GM12878 (cell line): ENCODE data around the gene MRPL42. TPM values are rescaled to one million over a fixed set of nuclear protein-coding genes. Genes with fewer than 3 reads are reported as not detected.

Experiments
- ATAC-seq: fragments of 200-7000 bp; cut with Tn5 transposase; 3 replicates; pipeline ENCODE4 v1.9.1; 2020; ENCODE audit warnings: mild to moderate bottlenecking, moderate library complexity
- BruUV-seq: library from RNA; stranded (reverse); fragments of 400-500 nt; replicated peaks from 2 replicates; lab custom pipeline; 2021; lab: Mats Ljungman, UMichigan
- CTCF ChIA-PET: fragments of 300-600 bp; sonication (Branson Sonifier 250); formaldehyde crosslinking; extraction: SDS; loops from one replicate; lab custom pipeline; 2021; ENCODE audit warnings: inconsistent platforms; lab: Yijun Ruan, JAX
- POLR2A ChIA-PET: fragments of 350-600 bp; formaldehyde crosslinking; extraction: SDS; loops from one replicate; lab custom pipeline; 2021; ENCODE audit warnings: inconsistent platforms; lab: Charles Lee
- RAD21 ChIA-PET: fragments of 300-600 bp; sonication (Branson Sonifier 250); formaldehyde crosslinking; loops from one replicate; lab custom pipeline; 2023; ENCODE audit warnings: antibody characterized with exemption; ENCODE audit not compliant: unreplicated experiment; lab: Charles Lee
- SMC1A ChIA-PET: fragments of 300-600 bp; sonication (Branson Sonifier 250); formaldehyde crosslinking; loops from one replicate; lab custom pipeline; 2023; ENCODE audit not compliant: unreplicated experiment, uncharacterized antibody; lab: Charles Lee
- DNase-seq: peaks from one replicate; pipeline ENCODE4 v3.0.0-alpha.2; 2011; ENCODE audit warnings: low read depth, low spot score
- FAIRE-seq: peaks from 3 replicates; lab custom pipeline; 2011; peaks lifted over from hg19 to GRCh38; lab: Jason Lieb, UNC
- H2AFZ ChIP-seq: 2 replicates; pipeline ENCODE4 v1.6.0; 2011; ENCODE audit warnings: low read depth, low read length, control low read depth; ENCODE audit not compliant: control insufficient read depth
- H3K27ac ChIP-seq: 2 replicates; pipeline ENCODE4 v1.5.1; 2011; ENCODE audit warnings: control low read depth; ENCODE audit not compliant: control insufficient read depth, insufficient read depth
- H3K27me3 ChIP-seq, 2 experiments: replicated peaks in 1 of 2; 2 replicates each; pipeline versions ENCODE4 v1.6.0 to v1.6.1; 2011; ENCODE audit warnings: low read length in 1 of 2; ENCODE audit not compliant: control insufficient read depth in 2 of 2, insufficient read depth in 2 of 2
- H3K36me3 ChIP-seq, 2 experiments: 2 replicates each; pipeline ENCODE4 v1.5.1; 2011; ENCODE audit warnings: low read length in 1 of 2; ENCODE audit not compliant: control insufficient read depth in 2 of 2, insufficient read depth in 2 of 2
- H3K4me1 ChIP-seq: 2 replicates; pipeline ENCODE4 v1.6.1; 2011; ENCODE audit warnings: mild to moderate bottlenecking, low read length, moderate library complexity, mixed read lengths; ENCODE audit not compliant: control insufficient read depth, insufficient read depth
- H3K4me2 ChIP-seq: 2 replicates; pipeline ENCODE4 v1.6.0; 2011; ENCODE audit warnings: control low read depth; ENCODE audit not compliant: control insufficient read depth, insufficient read depth
- H3K4me3 ChIP-seq: fragments of 200-600 bp; sonication (generic); 2 replicates; pipeline ENCODE4 v1.5.1; 2016
- H3K79me2 ChIP-seq: 2 replicates; pipeline ENCODE4 v1.6.0; 2011; ENCODE audit warnings: low read length; ENCODE audit not compliant: control insufficient read depth, insufficient read depth
- H3K9ac ChIP-seq: 2 replicates; pipeline ENCODE4 v1.8.0; 2011; ENCODE audit warnings: low read length, control low read depth, mixed read lengths; ENCODE audit not compliant: control insufficient read depth, insufficient read depth
- H3K9me3 ChIP-seq: replicated peaks from 3 replicates; pipeline ENCODE4 v1.5.1; 2011; ENCODE audit warnings: mild to moderate bottlenecking, low read length; ENCODE audit not compliant: control insufficient read depth, insufficient read depth
- H4K20me1 ChIP-seq: 2 replicates; pipeline ENCODE4 v1.6.0; 2011; ENCODE audit not compliant: control insufficient read depth, insufficient read depth
- E2F8 ChIP-seq: fragments of 450-650 bp; IDR thresholded peaks from 2 replicates; pipeline ENCODE4 v1.6.1; 2018; ENCODE audit warnings: mild to moderate bottlenecking, low read depth, moderate library complexity; ENCODE audit not compliant: partially characterized antibody
- HDAC2 ChIP-seq: fragments of 200-600 bp; sonication (generic); IDR thresholded peaks from 2 replicates; pipeline ENCODE4 v1.6.1; 2017
- MEF2B ChIP-seq: fragments of 450-650 bp; IDR thresholded peaks from 2 replicates; pipeline ENCODE4 v1.6.1; 2018; ENCODE audit warnings: mild to moderate bottlenecking, moderate library complexity; ENCODE audit not compliant: partially characterized antibody, poor library complexity, severe bottlenecking
- NFYA ChIP-seq: IDR thresholded peaks from 2 replicates; pipeline ENCODE4 v1.6.1; 2011; ENCODE audit warnings: low read depth, mild to moderate bottlenecking, low read length, improper control_type of control experiment, borderline replicate concordance
- NKRF ChIP-seq: fragments of 450-650 bp; conservative IDR thresholded peaks from 2 replicates; pipeline ENCODE4 v1.6.1; 2017; ENCODE audit warnings: mild to moderate bottlenecking, moderate library complexity
- NR2C1 ChIP-seq: fragments of 450-650 bp; IDR thresholded peaks from 2 replicates; pipeline ENCODE4 v1.6.1; 2017; ENCODE audit warnings: antibody characterized with exemption, mild to moderate bottlenecking, moderate library complexity
- RB1 ChIP-seq: fragments of 450-650 bp; formaldehyde crosslinking; IDR thresholded peaks from 2 replicates; pipeline ENCODE4 v1.6.1; 2017; ENCODE audit warnings: mild to moderate bottlenecking, borderline replicate concordance
- SMAD1 ChIP-seq: fragments of 450-650 bp; IDR thresholded peaks from 2 replicates; pipeline ENCODE4 v1.6.1; 2018; ENCODE audit warnings: mild to moderate bottlenecking, low read depth; ENCODE audit not compliant: partially characterized antibody
- SREBF2 ChIP-seq: IDR thresholded peaks from 2 replicates; pipeline ENCODE4 v1.6.1; 2012; ENCODE audit warnings: mild to moderate bottlenecking, low read length
- USF1 ChIP-seq: IDR thresholded peaks from 2 replicates; pipeline ENCODE4 v1.6.1; 2011; ENCODE audit warnings: borderline replicate concordance, low read depth, mild to moderate bottlenecking, moderate library complexity, mixed read lengths, low read length; ENCODE audit not compliant: insufficient read depth; ENCODE audit errors: extremely low read length
- ZBTB4 ChIP-seq: fragments of 450-650 bp; formaldehyde crosslinking; IDR thresholded peaks from 2 replicates; pipeline ENCODE4 v1.4.0; 2022; ENCODE audit warnings: mild to moderate bottlenecking, moderate library complexity
- WGBS: methylation state at CpG from one replicate; pipeline ENCODE4 v1.1.6; 2016; ENCODE audit warnings: low lambda C conversion rate; ENCODE audit not compliant: insufficient replicate concordance, insufficient coverage; ENCODE audit errors: missing lambda C conversion rate; 5-methylcytosine and 5-hydroxymethylcytosine counted together
- in situ Hi-C: fragments of 300-500 bp; cut with MboI; formaldehyde crosslinking; loops from 9 replicates; pipeline ENCODE4 v1.14.3; 2018; ENCODE audit warnings: mixed read lengths
- intact Hi-C: fragments of 100-400 bp; cut with micrococcal nuclease; formaldehyde crosslinking; loops from one replicate; pipeline ENCODE4 v1.14.2; 2022; ENCODE audit not compliant: unreplicated experiment
- polyA plus RNA-seq, 11 experiments: library from polyadenylated mRNA; depleted of rRNA in 4 of 11; unstranded in 6 of 11; stranded (reverse) in 5 of 11; fragments of >200 nt; fragmentation: Nextera tagmentation in 4 of 11; fragmentation: Illumina TruSeq in 1 of 11; extraction: Ambion mirVana in 4 of 11; extraction: Trizol in 1 of 11; gene quantifications; 1 replicate in 1 of 11; 2 replicates in 10 of 11; pipeline versions ENCODE4 v1.2.1 to v1.2.3, GENCODE V29; 2011 to 2016; ENCODE audit warnings: inconsistent platforms in 2 of 11, missing spikeins in 2 of 11, low read depth in 1 of 11
- total RNA-seq, 4 experiments: library from RNA; depleted of rRNA in 3 of 4; stranded (reverse); fragments of >200 nt in 3 of 4; fragmentation: Illumina TruSeq in 1 of 4; extraction: Trizol in 1 of 4; gene quantifications; 2 replicates each; pipeline versions ENCODE4 v1.2.1 to v1.2.3, GENCODE V29; 2013 to 2021

The MRPL42 gene
- total and polyA plus RNA-seq, 10 of the 15 experiments (the other 5 are each of a cell fraction or from before 2014, with no cell fraction given), result 65.1 to 427 (median 126) TPM

- WGBS, result 69% methylated on average over 6 of the region's 6 CpGs
- Histone ChIP-seq H3K9ac (no peak overlapping the region), H4K20me1 (no peaks in the 10 kb centered on the region), H3K9me3 (no peaks in the 10 kb centered on the region), H3K36me3 (no peaks in the 10 kb centered on the region), H3K79me2 (no peaks in the 10 kb centered on the region), H3K4me3 (no peak overlapping the region), H2AFZ (no peak overlapping the region), H3K4me1 (no peaks in the 10 kb centered on the region), H3K27me3 (peaks cover 0 to 4% of the 10 kb centered on the region in 2 experiments; a peak in 1 of 4 replicates), H3K27ac (no peak overlapping the region), H3K4me2 (no peak overlapping the region)
- in situ Hi-C loops (no loop called here), intact Hi-C loops (no loop called here)
- ChIA-PET POLR2A (interaction anchor here (0.6 kb wide), 1 partner anchor 83 kb away, joined by 3 read pairs; no protein-coding TSS in a partner anchor), RAD21 (interaction anchor here (0.7 kb wide), 1 partner anchor 581 kb away, joined by 3 read pairs; no protein-coding TSS in a partner anchor), CTCF (interaction anchor here (0.6 to 1.8 kb wide), 5 partner anchors 11 to 620 kb away, joined by 3 to 7 read pairs (median 3); no protein-coding TSS in a partner anchor), SMC1A (interaction anchor here (0.9 to 2.0 kb wide), 4 partner anchors 10 to 580 kb away, joined by 3 to 7 read pairs (median 4); no protein-coding TSS in a partner anchor)
- no peak for DNase-seq
- FAIRE-seq, result no peak
- ATAC-seq, result peak; percentile 20; the same call in 1 of the 3 replicates
- no TSS peak for BruUV-seq
- TF ChIP-seq NKRF (no peak), SMAD1 (no peak), USF1 (no peak), HDAC2 (no peak), NR2C1 (no peak), ZBTB4 (CRISPR knock-in tag) (no peak), NFYA (no peak), E2F8 (no peak), SREBF2 (no peak), RB1 (no peak), MEF2B (no peak)
These were observed 54.1 kb downstream of the MRPL42 start for GRCh38 chr12:93521225-93522080.
